GM23338 (cell line): Measurements from ENCODE around the gene SH3TC2. TPM values are rescaled to one million over a fixed set of nuclear protein-coding genes. Genes with fewer than 3 reads are reported as not detected.

Experiments used
- ATAC-seq: fragments of 200-7000 bp; cut with Tn5 transposase; 3 replicates; pipeline ENCODE4 v1.9.1; 2020
- DNase-seq: peaks from one replicate; pipeline ENCODE4 v3.0.0-alpha.2; 2015; ENCODE audit warnings: low spot score
- H2AFZ ChIP-seq: fragments of 200-600 bp; sonication (generic); 2 replicates; pipeline ENCODE4 v1.8.0; 2016; ENCODE audit warnings: antibody characterized with exemption, mild to moderate bottlenecking, moderate library complexity
- H3F3A ChIP-seq: fragments of 200-600 bp; sonication (generic); replicated peaks from 2 replicates; pipeline ENCODE4 v1.8.0; 2017; ENCODE audit warnings: antibody characterized with exemption, mixed run types, low read depth
- H3K27ac ChIP-seq: fragments of 200-600 bp; sonication (generic); 2 replicates; pipeline ENCODE4 v1.6.1; 2016; ENCODE audit warnings: low read depth
- H3K27me3 ChIP-seq: fragments of 200-600 bp; sonication (generic); 2 replicates; pipeline ENCODE4 v1.8.0; 2016; ENCODE audit warnings: mild to moderate bottlenecking, mixed run types, moderate library complexity; ENCODE audit not compliant: insufficient read depth
- H3K36me3 ChIP-seq: fragments of 200-600 bp; sonication (generic); 2 replicates; pipeline ENCODE4 v1.8.0; 2016; ENCODE audit warnings: mild to moderate bottlenecking; ENCODE audit not compliant: insufficient read depth
- H3K4me1 ChIP-seq: fragments of 200-600 bp; sonication (generic); 2 replicates; pipeline ENCODE4 v1.8.0; 2016; ENCODE audit warnings: mild to moderate bottlenecking, moderate library complexity; ENCODE audit not compliant: insufficient read depth
- H3K4me2 ChIP-seq: fragments of 200-600 bp; sonication (generic); 2 replicates; pipeline ENCODE4 v1.7.1; 2017; ENCODE audit warnings: mixed run types
- H3K4me3 ChIP-seq: fragments of 200-600 bp; sonication (generic); 2 replicates; pipeline ENCODE4 v1.6.1; 2016; ENCODE audit warnings: mixed run types
- H3K79me2 ChIP-seq: fragments of 200-600 bp; sonication (generic); replicated peaks from 2 replicates; pipeline ENCODE4 v1.8.0; 2017; ENCODE audit warnings: mild to moderate bottlenecking; ENCODE audit not compliant: insufficient read depth
- H3K9me2 ChIP-seq: fragments of 200-600 bp; sonication (generic); 2 replicates; pipeline ENCODE4 v1.8.0; 2017; ENCODE audit not compliant: insufficient read depth
- H4K20me1 ChIP-seq: fragments of 200-600 bp; sonication (generic); replicated peaks from 2 replicates; pipeline ENCODE4 v1.8.0; 2017; ENCODE audit warnings: mild to moderate bottlenecking; ENCODE audit not compliant: insufficient read depth
- H3K27ac Mint-ChIP-seq: 2 replicates; pipeline ENCODE4 v1.8.0; 2020; ENCODE audit warnings: inconsistent platforms, mild to moderate bottlenecking, moderate library complexity, mixed read lengths
- H3K27me3 Mint-ChIP-seq: 3 replicates; pipeline ENCODE4 v1.8.0; 2022; ENCODE audit warnings: low read depth, mild to moderate bottlenecking, moderate library complexity, mixed read lengths, inconsistent platforms; ENCODE audit not compliant: insufficient read depth, poor library complexity
- H3K36me3 Mint-ChIP-seq: 3 replicates; pipeline ENCODE4 v1.8.0; 2021; ENCODE audit warnings: low read depth, mild to moderate bottlenecking, inconsistent platforms, moderate library complexity, mixed read lengths
- H3K4me1 Mint-ChIP-seq: 3 replicates; pipeline ENCODE4 v1.8.0; 2020; ENCODE audit warnings: mild to moderate bottlenecking, inconsistent platforms, mixed read lengths
- H3K4me3 Mint-ChIP-seq: 3 replicates; pipeline ENCODE4 v1.8.0; 2021; ENCODE audit warnings: moderate library complexity, mild to moderate bottlenecking, inconsistent platforms, mixed read lengths
- H3K9me3 Mint-ChIP-seq: 3 replicates; pipeline ENCODE4 v1.8.0; 2020; ENCODE audit warnings: moderate library complexity, mild to moderate bottlenecking, inconsistent platforms, mixed read lengths
- CREB1 ChIP-seq: fragments of 250-450 bp; sonication (Bioruptor Pico); IDR thresholded peaks from 2 replicates; pipeline ENCODE4 v1.5.0; 2020; ENCODE audit warnings: low read depth, mild to moderate bottlenecking, moderate library complexity
- CTCF ChIP-seq, 2 experiments: fragments of 200-600 bp in 1 of 2; sonication (generic) in 1 of 2; conservative IDR thresholded peaks; 2 replicates each; pipeline versions ENCODE4 v1.5.1 to v1.6.1; 2016 to 2017; ENCODE audit warnings: antibody characterized with exemption in 2 of 2, low read depth in 2 of 2, mild to moderate bottlenecking in 2 of 2, moderate library complexity in 1 of 2
- NANOG ChIP-seq: IDR thresholded peaks from 2 replicates; pipeline ENCODE4 v1.6.1; 2016; ENCODE audit warnings: antibody characterized with exemption, borderline replicate concordance
- STAT1 ChIP-seq: IDR thresholded peaks from one replicate; pipeline ENCODE4 v1.6.1; 2016; ENCODE audit warnings: antibody characterized with exemption; ENCODE audit not compliant: unreplicated experiment
- ZNF331 ChIP-seq: fragments of 250-450 bp; sonication (Bioruptor Pico); IDR thresholded peaks from 2 replicates; pipeline ENCODE4 v1.5.0; 2020; ENCODE audit warnings: low read depth, mild to moderate bottlenecking, moderate library complexity
- polyA plus RNA-seq: library from polyadenylated mRNA; unstranded; fragments of >200 nt; fragmentation: Nextera tagmentation; extraction: Ambion mirVana; gene quantifications from 2 replicates; pipeline ENCODE4 v1.2.1, GENCODE V29; 2016
- total RNA-seq: library from RNA; depleted of rRNA; stranded (reverse); fragments of >200 nt; shearing (Covaris generic); gene quantifications from 2 replicates; pipeline ENCODE4 v1.2.3, GENCODE V29; 2014
- TF ChIP-seq, protein P1 (sequence below): fragments of 250-450 bp; sonication (Bioruptor Pico); IDR thresholded peaks from 2 replicates; pipeline ENCODE4 v1.5.0; 2020; ENCODE audit warnings: mild to moderate bottlenecking, moderate library complexity

The SH3TC2 gene
- total and polyA plus RNA-seq, 2 experiments from 2014 or later: 0.10 to 0.17 TPM

DNA sequence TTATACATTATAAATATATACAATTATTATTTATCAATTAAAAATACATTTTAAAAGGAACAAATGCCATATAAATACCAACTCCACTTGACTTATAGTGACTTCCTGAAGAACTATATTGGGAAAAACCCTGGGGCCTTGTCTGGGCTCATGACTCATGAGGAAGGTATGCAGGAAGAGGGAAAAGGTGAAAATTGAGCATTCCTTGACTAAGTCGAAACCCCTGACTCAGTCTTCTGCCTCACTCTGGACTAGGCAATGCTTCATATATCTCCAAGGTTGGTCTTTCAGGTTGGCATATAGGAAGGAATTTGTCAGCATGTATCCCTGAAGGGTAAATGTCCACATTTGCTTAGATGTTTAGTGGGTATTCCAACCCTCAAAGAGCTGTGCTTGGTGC, 78.5 kb downstream of the SH3TC2 start (continued):
- TF ChIP-seq, protein P1, sequence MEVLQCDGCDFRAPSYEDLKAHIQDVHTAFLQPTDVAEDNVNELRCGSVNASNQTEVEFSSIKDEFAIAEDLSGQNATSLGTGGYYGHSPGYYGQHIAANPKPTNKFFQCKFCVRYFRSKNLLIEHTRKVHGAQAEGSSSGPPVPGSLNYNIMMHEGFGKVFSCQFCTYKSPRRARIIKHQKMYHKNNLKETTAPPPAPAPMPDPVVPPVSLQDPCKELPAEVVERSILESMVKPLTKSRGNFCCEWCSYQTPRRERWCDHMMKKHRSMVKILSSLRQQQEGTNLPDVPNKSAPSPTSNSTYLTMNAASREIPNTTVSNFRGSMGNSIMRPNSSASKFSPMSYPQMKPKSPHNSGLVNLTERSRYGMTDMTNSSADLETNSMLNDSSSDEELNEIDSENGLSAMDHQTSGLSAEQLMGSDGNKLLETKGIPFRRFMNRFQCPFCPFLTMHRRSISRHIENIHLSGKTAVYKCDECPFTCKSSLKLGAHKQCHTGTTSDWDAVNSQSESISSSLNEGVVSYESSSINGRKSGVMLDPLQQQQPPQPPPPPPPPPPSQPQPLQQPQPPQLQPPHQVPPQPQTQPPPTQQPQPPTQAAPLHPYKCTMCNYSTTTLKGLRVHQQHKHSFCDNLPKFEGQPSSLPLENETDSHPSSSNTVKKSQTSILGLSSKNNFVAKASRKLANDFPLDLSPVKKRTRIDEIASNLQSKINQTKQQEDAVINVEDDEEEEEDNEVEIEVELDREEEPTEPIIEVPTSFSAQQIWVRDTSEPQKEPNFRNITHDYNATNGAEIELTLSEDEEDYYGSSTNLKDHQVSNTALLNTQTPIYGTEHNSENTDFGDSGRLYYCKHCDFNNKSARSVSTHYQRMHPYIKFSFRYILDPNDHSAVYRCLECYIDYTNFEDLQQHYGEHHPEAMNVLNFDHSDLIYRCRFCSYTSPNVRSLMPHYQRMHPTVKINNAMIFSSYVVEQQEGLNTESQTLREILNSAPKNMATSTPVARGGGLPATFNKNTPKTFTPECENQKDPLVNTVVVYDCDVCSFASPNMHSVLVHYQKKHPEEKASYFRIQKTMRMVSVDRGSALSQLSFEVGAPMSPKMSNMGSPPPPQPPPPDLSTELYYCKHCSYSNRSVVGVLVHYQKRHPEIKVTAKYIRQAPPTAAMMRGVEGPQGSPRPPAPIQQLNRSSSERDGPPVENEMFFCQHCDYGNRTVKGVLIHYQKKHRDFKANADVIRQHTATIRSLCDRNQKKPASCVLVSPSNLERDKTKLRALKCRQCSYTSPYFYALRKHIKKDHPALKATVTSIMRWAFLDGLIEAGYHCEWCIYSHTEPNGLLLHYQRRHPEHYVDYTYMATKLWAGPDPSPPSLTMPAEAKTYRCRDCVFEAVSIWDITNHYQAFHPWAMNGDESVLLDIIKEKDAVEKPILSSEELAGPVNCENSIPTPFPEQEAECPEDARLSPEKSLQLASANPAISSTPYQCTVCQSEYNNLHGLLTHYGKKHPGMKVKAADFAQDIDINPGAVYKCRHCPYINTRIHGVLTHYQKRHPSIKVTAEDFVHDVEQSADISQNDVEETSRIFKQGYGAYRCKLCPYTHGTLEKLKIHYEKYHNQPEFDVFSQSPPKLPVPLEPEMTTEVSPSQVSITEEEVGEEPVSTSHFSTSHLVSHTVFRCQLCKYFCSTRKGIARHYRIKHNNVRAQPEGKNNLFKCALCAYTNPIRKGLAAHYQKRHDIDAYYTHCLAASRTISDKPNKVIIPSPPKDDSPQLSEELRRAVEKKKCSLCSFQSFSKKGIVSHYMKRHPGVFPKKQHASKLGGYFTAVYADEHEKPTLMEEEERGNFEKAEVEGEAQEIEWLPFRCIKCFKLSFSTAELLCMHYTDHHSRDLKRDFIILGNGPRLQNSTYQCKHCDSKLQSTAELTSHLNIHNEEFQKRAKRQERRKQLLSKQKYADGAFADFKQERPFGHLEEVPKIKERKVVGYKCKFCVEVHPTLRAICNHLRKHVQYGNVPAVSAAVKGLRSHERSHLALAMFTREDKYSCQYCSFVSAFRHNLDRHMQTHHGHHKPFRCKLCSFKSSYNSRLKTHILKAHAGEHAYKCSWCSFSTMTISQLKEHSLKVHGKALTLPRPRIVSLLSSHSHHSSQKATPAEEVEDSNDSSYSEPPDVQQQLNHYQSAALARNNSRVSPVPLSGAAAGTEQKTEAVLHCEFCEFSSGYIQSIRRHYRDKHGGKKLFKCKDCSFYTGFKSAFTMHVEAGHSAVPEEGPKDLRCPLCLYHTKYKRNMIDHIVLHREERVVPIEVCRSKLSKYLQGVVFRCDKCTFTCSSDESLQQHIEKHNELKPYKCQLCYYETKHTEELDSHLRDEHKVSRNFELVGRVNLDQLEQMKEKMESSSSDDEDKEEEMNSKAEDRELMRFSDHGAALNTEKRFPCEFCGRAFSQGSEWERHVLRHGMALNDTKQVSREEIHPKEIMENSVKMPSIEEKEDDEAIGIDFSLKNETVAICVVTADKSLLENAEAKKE (CRISPR knock-in tag): no peak
- TF ChIP-seq STAT1: no peak

GRCh38 chr5:148981353-148981752, 81.5 kb downstream of the SH3TC2 start:
- no peak for ATAC-seq
- TF ChIP-seq CREB1 (CRISPR knock-in tag): no peak
- TF ChIP-seq STAT1: no peak
- no peak for TF ChIP-seq CTCF (conservative IDR thresholded peaks at IDR 0.05; ENCODE audit: low read depth in 2 of 2)
- TF ChIP-seq ZNF331 (CRISPR knock-in tag): no peak
- TF ChIP-seq, protein P1 (CRISPR knock-in tag): no peak
- no peak for TF ChIP-seq NANOG
- Histone ChIP-seq H3K36me3 (no peaks in the 10 kb centered on the region), H3K79me2 (no peaks in the 10 kb centered on the region), H3F3A (no peaks in the 10 kb centered on the region), H4K20me1 (no peaks in the 10 kb centered on the region), H3K4me1 (peaks cover 15% of the 10 kb centered on the region), H3K4me3 (no peak overlapping the region), H3K27ac (no peak overlapping the region), H3K9me2 (0 out of 2 replicates have a peak, but pooled peaks cover 7% of the 10 kb centered on the region), H2AFZ (peak overlapping the region; percentile 14; the same call in 1 of the 2 replicates), H3K27me3 (no peaks in the 10 kb centered on the region), H3K4me2 (no peak overlapping the region)
- Mint-ChIP-seq H3K27ac (no peak overlapping the region), H3K9me3 (no peaks in the 10 kb centered on the region), H3K36me3 (no peaks in the 10 kb centered on the region), H3K4me3 (no peak overlapping the region), H3K4me1 (peaks cover 36% of the 10 kb centered on the region), H3K27me3 (peaks cover 3% of the 10 kb centered on the region)
- DNase-seq: no peak
